Fibroblast of pulmonary artery (primary cell): ENCODE results near the gene DEFB123.
"Not testable (repeated sequence)": the region's sequence is repeated elsewhere in the genome, so short reads cannot be mapped to it uniquely, and the experiment has no call there.

Source experiments
- DNase-seq: peaks from one replicate; pipeline ENCODE4 v3.0.0-alpha.2; 2010; ENCODE audit warnings: low read depth
- H3K4me3 ChIP-seq: replicated peaks from 2 replicates; pipeline ENCODE4 v1.5.1; 2011; ENCODE audit warnings: low read depth, mild to moderate bottlenecking, control low read depth, low read length, moderate library complexity
- TF ChIP-seq, protein P1 (sequence below): IDR thresholded peaks from 2 replicates; pipeline ENCODE4 v1.5.1; 2011; ENCODE audit warnings: mild to moderate bottlenecking, control low read depth, low read length, inconsistent platforms; ENCODE audit errors: missing control alignments

DEFB123 gene

DNA sequence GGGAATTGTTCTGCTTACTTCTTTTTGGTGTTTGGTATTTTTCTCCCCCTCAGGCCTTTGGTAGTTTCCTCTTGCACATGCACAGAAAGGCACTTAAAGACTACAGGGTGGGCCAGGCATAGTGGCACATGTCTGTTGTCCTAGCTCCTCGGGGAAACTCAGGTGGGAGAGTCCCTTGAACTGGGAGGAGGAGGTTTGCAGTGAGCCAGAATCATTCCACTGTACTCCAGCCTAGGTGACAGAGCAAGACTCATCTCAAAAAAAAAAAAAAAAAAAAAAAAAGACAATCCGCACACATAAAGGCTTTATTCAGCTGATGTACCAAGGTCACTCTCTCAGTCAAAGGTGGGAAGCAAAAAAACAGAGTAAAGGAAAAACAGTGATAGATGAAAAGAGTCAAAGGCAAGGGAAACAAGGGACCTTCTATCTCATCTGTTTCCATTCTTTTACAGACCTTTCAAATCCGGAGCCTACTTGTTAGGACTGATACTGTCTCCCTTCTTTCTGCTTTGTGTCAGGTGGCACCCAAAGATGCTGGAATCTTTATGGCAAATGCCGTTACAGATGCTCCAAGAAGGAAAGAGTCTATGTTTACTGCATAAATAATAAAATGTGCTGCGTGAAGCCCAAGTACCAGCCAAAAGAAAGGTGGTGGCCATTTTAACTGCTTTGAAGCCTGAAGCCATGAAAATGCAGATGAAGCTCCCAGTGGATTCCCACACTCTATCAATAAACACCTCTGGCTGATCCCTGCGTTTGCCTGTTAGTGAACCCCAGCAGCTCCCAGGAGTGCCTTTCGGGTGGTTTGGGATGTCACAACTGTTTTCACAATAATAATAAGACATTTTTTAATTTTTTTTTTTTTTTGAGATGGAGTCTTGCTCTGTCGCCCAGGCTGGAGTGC is 9.3 kb downstream of the DEFB123 start:
- H3K4me3 ChIP-seq = no peak overlapping the region
- TF ChIP-seq, protein P1, sequence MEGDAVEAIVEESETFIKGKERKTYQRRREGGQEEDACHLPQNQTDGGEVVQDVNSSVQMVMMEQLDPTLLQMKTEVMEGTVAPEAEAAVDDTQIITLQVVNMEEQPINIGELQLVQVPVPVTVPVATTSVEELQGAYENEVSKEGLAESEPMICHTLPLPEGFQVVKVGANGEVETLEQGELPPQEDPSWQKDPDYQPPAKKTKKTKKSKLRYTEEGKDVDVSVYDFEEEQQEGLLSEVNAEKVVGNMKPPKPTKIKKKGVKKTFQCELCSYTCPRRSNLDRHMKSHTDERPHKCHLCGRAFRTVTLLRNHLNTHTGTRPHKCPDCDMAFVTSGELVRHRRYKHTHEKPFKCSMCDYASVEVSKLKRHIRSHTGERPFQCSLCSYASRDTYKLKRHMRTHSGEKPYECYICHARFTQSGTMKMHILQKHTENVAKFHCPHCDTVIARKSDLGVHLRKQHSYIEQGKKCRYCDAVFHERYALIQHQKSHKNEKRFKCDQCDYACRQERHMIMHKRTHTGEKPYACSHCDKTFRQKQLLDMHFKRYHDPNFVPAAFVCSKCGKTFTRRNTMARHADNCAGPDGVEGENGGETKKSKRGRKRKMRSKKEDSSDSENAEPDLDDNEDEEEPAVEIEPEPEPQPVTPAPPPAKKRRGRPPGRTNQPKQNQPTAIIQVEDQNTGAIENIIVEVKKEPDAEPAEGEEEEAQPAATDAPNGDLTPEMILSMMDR = no peak
- DNase-seq = no peak

DNA sequence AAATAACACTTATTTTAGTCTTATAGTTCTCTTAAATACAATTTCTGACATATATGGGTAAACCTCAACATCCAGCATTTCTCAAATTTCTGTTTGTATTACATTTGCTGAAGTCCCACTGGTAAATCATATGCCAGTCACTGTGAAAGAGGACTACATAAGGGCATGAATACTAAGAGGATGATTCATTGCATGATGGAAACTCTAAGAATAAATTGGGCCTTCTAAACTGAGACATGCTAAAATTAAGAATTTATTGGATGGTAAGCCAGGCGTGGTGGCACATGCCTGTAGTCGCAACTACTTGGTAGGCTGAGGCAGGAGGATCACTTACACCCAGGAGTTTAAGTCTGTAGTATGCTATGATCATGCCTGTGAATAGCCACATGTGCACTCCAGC is 12.1 kb downstream of the DEFB123 start:
- H3K4me3 ChIP-seq = no peak overlapping the region
- TF ChIP-seq, protein P1 = no peak
- DNase-seq = no peak

DNA sequence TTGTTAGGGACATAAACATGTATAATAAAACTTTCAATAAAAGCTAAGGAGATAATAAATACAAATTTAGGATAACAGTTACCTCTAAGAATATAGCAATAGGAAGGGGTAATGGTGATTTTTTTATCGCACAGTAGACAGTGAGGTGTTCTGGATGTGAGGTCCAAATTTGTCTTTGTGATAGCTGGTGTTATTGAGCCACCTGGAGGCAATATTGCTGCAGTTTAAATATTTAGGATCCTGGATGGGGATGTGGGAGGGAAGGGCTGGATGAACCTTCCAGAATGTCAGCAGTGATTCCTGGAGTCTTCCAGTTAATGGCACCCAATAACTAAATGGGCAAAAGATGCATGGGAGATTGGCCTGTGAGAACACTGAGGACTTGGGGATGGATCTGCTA is 13.9 kb downstream of the DEFB123 start:
- DNase-seq = no peak
- H3K4me3 ChIP-seq = no peak overlapping the region
- TF ChIP-seq, protein P1 = no peak

DNA sequence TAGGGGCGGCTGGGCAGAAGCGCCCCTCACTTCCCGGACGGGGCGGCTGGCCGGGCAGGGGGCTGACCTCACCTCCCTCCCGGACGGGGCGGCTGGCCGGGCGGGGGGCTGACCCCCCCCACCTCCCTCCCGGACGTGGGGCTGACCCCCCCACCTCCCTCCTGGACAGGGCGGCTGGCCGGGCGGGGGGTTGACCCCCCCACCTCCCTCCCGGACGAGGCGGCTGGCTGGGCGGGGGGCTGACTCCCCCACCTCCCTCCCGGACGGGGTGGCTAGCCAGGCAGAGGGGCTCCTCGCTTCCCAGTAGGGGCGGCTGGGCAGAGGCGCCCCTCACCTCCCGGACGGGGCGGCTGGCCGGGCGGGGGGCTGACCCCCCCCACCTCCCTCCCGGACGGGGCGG is 30.5 kb downstream of the DEFB123 start:
- H3K4me3 ChIP-seq, DNase-seq: not testable (repeated sequence)

DNA sequence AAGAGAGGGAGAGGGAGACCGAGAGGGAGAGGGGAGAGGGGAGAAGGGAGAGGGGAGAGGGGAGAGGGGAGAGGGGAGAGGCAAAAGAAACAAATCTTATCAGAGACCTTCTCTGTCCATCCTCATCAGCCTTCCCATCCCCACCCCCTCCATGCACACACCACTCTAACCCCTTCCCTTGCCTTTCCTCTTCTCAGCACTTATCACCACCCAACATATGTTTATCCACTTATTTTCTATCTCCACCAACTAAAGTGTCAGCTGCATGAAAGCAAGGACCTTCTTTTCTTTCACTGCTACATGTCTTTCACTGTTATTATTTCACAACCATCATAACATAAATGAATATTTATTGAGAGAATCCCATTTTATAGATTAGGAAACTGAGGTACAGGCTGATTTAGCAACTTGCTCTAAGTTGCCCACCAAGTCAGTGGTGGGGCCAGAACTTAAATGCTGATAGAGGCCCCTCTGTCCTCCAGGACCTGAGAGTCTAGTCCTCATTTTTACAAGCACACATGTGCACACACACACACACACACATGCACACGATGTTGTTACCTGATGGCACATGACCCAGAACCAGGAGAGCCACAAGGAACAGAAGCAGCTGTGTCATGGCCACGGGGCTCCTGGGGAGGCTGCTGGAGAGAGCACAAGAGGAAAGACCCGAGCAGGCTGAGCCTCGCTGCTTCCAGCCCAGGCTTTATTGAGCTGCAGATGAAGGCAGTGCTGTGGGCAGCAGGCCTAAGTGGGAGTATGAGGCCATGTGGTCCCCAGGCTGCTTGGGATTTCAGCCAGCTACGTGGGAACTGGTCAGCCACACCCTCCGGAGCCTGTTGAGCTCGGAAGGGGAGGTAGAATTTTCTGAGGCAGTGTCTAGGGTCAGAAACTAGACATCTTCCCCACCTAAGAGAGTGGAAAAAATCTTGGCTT is 32.2 kb downstream of the DEFB123 start:
- no peak overlapping the region for H3K4me3 ChIP-seq
- TF ChIP-seq, protein P1 = no peak
- DNase-seq = peak; percentile 53

DNA sequence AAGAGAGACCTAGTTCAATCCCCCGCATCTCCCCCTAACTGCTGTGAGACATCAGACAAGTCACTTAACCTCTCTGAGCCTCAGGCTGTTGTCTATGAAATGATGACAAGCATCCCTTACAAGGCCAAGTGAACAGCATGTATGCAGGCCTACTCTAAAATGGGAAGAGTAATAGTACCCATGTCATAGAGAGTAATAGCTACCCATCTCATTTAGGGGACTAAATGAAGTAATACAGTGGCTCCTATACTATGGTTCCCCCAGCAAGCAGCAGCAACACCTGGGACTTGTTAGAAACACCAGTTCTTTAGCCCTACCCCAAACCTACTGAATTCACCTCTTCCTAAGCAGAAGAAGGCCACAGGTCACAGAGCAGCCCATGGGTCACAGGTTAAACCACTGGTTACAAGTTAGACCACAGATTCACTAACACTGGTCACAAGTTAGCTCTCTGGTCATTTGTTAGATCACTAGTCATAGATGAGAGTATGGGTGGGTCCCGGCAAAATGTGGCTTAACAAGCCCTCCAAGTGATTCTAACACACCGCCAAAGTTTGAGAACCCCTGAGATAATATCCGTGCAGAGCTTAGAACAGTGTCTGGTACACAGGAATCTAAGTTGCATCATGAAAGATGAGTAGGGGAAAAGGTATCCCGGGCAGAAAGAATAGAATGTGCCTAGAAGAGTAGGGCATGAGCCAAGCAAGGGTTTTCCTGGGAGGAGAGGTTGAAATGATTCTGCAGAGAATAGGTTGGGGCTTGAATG is 33.1 kb downstream of the DEFB123 start:
- no peak overlapping the region for H3K4me3 ChIP-seq
- DNase-seq = peak; percentile 36
- TF ChIP-seq, protein P1 = no peak

DNA sequence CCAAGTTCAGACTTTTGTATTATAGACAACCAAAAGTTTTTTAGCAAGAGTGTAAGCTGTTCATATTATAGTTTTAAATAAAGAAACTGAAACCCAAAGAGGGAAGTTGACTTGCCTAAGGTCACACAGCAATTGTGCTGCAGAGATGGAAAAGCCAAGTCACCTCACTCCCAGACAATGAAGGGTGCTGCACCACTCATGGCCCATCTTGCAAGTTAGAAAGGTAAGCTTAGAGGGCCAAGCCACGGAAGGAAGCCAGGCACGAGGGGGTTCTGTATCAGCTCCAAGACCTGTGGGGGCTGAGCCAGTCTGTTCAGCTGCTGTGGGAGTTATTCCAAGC is 33.6 kb downstream of the DEFB123 start:
- no peak overlapping the region for H3K4me3 ChIP-seq
- DNase-seq = no peak
- TF ChIP-seq, protein P1 = no peak
